Activated naive CD8-positive, alpha-beta T cell treated with anti-CD3 and anti-CD28 coated beads for 36 hours (primary cell): ENCODE results near the gene NUP42. TPM values are rescaled to one million over a fixed set of nuclear protein-coding genes. Genes with fewer than 3 reads are reported as not detected.
A peak's percentile ranks its signal among the peaks of the same experiment; 100 is the strongest.

Experiments
- DNase-seq: peaks from one replicate; pipeline ENCODE4 v3.0.0; 2021
- H3K27ac Mint-ChIP-seq: one replicate; pipeline ENCODE4 v1.8.0; 2022; ENCODE audit warnings: mild to moderate bottlenecking, moderate library complexity, mixed read lengths
- H3K27me3 Mint-ChIP-seq: one replicate; pipeline ENCODE4 v1.8.0; 2022; ENCODE audit warnings: mild to moderate bottlenecking, mixed read lengths
- H3K36me3 Mint-ChIP-seq: one replicate; pipeline ENCODE4 v1.8.0; 2021; ENCODE audit warnings: mild to moderate bottlenecking, mixed read lengths
- H3K4me1 Mint-ChIP-seq: one replicate; pipeline ENCODE4 v1.8.0; 2021; ENCODE audit warnings: mixed read lengths
- H3K4me3 Mint-ChIP-seq: one replicate; pipeline ENCODE4 v1.8.0; 2022; ENCODE audit warnings: mild to moderate bottlenecking, moderate library complexity, mixed read lengths
- H3K9me3 Mint-ChIP-seq: one replicate; pipeline ENCODE4 v1.8.0; 2022; ENCODE audit warnings: mixed read lengths
- total RNA-seq, 2 experiments: library from RNA; stranded (reverse); gene quantifications; one replicate each; pipeline ENCODE4 v1.2.3, GENCODE V29; 2021

NUP42 gene
- total RNA-seq, 2 experiments from 2014 or later = 43.2 to 48.2 TPM

DNA sequence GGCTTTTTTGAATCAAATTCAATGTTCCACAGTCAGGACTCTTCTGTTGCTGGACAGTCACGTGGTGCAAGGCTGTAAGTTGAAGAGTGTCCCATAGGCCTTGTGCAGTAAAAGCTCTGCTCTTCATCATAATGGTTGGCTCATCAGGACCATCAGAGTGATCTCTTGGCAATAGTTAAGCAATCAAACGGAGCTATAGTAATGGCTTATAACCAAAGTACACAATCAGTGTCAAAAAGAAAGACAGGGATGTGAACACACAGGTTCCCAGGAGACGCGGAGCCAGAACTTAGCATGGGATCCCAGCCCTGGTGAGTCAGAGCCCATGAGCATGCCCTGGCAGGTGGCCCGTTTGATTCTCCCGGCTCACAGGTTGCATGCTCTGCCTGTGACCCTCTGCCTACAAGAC is 54.0 kb downstream of the NUP42 start:
- Mint-ChIP-seq H3K27ac (no peak overlapping the region), H3K4me1 (peaks cover 3% of the 10 kb centered on the region), H3K36me3 (no peaks in the 10 kb centered on the region), H3K27me3 (no peaks in the 10 kb centered on the region), H3K4me3 (no peak overlapping the region), H3K9me3 (no peaks in the 10 kb centered on the region)
- no peak for DNase-seq

DNA sequence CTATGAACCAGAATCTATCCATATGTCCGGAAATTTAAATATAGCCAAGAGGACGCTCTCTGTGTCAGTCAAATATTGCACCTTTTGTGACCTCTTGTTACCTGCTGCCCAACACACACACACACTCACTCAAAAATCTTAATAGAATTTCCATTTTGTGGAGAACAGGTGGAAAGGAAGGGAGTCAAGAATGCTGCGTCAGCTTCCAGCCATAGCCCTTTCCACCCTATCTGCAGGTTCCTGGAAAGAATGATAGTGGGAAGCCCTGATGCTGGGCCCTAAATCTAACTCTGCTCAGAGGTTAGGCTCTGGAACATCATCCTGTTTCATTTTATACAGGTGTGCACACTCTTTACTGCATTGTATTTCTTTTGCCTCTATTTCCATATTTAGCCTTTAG is 55.2 kb downstream of the NUP42 start:
- H3K9me3 Mint-ChIP-seq = no peaks in the 10 kb centered on the region
- no peak overlapping the region for H3K4me3 Mint-ChIP-seq
- no peak for DNase-seq
- H3K4me1 Mint-ChIP-seq = peaks cover 3% of the 10 kb centered on the region
- H3K36me3 Mint-ChIP-seq = no peaks in the 10 kb centered on the region
- no peak overlapping the region for H3K27ac Mint-ChIP-seq
- no peaks in the 10 kb centered on the region for H3K27me3 Mint-ChIP-seq

DNA sequence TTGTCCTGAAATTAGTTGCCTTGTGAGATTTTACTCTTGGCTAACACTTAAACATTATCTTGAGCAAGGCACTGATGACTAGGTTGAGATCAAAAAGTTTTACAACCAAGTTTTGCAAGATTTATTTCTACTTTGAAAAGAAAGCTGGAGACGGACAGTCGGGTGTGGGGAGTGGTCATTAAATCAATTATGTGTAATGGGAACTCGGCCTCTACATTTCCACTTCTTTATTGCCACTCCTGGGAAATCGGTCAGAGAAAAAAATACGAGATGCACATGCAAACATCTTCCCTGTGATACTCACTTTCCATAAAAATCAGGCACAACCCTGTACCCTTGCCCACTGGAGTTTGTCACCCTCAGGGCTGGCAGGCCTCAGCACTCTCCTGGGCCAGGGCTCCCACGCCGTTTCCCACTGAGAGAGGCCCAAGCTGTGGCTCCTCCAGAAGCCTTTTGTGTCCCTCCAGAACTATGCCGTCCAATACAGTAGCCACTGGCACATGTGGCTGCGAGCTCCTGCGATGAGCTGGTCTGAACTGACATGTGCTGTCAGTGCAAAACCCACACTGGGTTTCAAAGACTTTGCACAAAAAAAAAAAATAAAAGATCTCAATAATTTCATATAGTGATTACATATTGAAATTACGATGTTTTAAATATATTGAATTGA is 57.3 kb downstream of the NUP42 start:
- H3K4me3 Mint-ChIP-seq = no peak overlapping the region
- no peaks in the 10 kb centered on the region for H3K36me3 Mint-ChIP-seq
- peaks cover 3% of the 10 kb centered on the region for H3K4me1 Mint-ChIP-seq
- H3K9me3 Mint-ChIP-seq = no peaks in the 10 kb centered on the region
- H3K27me3 Mint-ChIP-seq = peaks cover 9% of the 10 kb centered on the region
- no peak overlapping the region for H3K27ac Mint-ChIP-seq
- no peak for DNase-seq

DNA sequence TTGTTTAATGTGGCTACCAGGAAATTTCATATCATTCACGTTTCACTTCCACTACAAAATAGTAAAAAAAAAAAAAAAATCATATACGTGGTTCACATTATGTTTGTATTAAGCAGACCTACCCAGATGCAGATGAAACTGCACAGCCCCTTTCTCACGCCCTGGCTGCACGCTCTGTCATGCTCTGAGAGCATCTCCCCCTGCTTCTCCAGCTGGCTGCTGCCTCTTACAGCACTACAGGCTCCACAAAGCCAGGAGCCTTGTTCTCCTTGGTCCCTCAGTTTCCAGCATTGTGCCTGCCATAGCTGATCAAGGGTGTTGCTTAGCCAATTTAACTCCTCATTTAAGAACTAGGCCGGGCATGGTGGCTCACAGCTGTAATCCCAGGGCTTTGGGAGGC is 57.9 kb downstream of the NUP42 start:
- Mint-ChIP-seq H3K27ac (no peak overlapping the region), H3K27me3 (peaks cover 14% of the 10 kb centered on the region)

DNA sequence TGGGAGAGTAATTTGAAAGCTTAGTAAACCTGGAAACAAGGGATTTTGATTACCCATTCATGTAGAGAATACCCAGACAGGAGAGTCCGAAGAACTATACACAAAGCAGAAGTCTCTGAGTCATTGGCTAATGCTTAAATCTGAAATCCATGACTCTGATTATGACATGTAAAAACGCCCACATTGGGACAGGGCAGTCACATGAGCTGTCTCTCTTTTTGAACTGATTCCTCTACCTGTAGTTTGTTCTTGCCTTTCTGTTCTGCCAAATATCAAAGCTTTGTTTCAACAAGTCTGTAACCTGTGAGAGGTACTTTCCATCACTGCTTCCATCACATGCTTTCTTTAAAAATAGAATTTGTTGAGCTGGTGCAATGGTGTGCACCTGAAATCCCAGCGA is 60.5 kb downstream of the NUP42 start:
- Mint-ChIP-seq H3K27me3 (peaks cover 34% of the 10 kb centered on the region), H3K4me1 (no peaks in the 10 kb centered on the region), H3K27ac (no peak overlapping the region), H3K36me3 (no peaks in the 10 kb centered on the region), H3K9me3 (no peaks in the 10 kb centered on the region), H3K4me3 (no peak overlapping the region)
- DNase-seq = no peak

More for the DNA sequence above, 57.9 kb downstream of the NUP42 start:
- Mint-ChIP-seq H3K4me1 (peaks cover 1% of the 10 kb centered on the region), H3K36me3 (no peaks in the 10 kb centered on the region), H3K9me3 (no peaks in the 10 kb centered on the region), H3K4me3 (no peak overlapping the region)
- no peak for DNase-seq

DNA sequence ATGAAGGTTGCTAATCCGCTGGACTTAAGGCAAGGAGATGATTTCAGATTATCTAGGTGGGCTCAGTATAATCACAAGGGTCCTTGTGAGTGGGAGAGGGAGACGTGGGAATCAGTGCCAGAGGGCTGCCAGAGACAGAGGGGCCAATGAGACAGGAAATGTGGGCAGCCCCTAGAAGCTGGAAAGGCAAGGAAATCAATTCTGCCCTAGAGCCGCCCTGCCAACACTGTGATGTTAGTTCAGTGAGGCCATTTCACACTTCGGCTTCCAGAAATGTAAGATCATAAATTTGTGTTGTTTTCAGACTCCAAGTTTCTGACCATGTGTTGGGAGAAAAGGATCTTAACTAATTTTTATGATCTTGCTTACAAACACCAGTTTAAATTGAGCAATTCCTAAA is 61.1 kb downstream of the NUP42 start:
- H3K4me1 Mint-ChIP-seq = no peaks in the 10 kb centered on the region
- H3K36me3 Mint-ChIP-seq = no peaks in the 10 kb centered on the region
- no peak overlapping the region for H3K27ac Mint-ChIP-seq
- no peak overlapping the region for H3K4me3 Mint-ChIP-seq
- H3K27me3 Mint-ChIP-seq = peaks cover 41% of the 10 kb centered on the region
- DNase-seq = no peak
- H3K9me3 Mint-ChIP-seq = no peaks in the 10 kb centered on the region

DNA sequence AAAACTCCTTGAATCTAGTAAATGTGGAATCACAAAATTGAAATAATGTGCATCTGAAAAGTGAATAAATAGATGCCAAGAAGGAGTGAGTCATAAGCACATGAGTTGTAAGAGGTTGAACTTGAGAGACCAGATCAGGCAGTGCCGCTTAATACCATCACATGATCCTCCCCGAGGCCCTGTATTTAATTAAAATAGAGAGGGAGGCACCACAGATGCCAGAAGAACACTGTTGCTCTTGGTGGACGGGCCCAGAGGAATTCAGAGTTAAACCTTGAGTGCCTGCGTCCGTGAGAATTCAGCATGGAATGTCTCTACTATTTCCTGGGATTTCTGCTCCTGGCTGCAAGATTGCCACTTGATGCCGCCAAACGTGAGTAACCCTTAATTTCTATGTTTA is 64.7 kb downstream of the NUP42 start, which contains the start of gene GPNMB:
Gene GPNMB (plus strand): TSS at position 221 of the 400 bp plus-strand sequence. CDS start 83 bp downstream, at position 304.
- no peaks in the 10 kb centered on the region for H3K4me1 Mint-ChIP-seq
- H3K4me3 Mint-ChIP-seq = no peak within 1 kb of the TSS
- no peak for DNase-seq
- peaks cover 76% of the 10 kb centered on the region for H3K27me3 Mint-ChIP-seq
- no peak within 1 kb of the TSS for H3K27ac Mint-ChIP-seq
- H3K36me3 Mint-ChIP-seq = no peaks in the 10 kb centered on the region
- no peaks in the 10 kb centered on the region for H3K9me3 Mint-ChIP-seq

DNA sequence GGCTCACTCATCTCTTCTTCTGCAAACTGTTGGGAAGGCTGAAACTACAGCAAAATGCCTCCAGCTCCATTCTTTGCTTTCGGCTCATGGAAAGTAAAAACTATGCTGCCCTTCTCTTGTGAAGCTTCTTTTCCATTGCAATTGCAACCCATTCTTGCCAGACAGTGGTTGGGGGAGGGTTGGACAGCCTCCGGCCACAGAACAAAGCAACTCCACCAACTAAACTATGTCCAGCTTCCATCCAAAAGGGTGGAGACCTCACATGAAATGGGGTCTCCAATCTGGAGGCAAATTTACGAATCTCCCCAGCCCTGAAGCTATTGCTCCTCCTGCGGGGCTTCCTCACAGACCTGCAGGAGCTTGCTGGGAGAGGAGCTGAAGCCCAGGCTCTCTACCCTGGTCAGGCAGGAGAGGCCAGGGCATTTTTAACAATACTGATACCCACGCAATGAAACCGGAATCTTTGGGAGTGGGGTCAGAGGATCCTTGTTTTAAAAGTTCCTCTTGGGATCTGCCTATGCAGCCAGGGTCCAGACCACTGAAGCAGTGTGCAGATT is 65.3 kb downstream of the NUP42 start:
- H3K36me3 Mint-ChIP-seq = no peaks in the 10 kb centered on the region
- no peak overlapping the region for H3K27ac Mint-ChIP-seq
- H3K4me3 Mint-ChIP-seq = no peak overlapping the region
- no peak for DNase-seq
- H3K9me3 Mint-ChIP-seq = peaks cover 4% of the 10 kb centered on the region
- H3K27me3 Mint-ChIP-seq = peaks cover 82% of the 10 kb centered on the region
- no peaks in the 10 kb centered on the region for H3K4me1 Mint-ChIP-seq

DNA sequence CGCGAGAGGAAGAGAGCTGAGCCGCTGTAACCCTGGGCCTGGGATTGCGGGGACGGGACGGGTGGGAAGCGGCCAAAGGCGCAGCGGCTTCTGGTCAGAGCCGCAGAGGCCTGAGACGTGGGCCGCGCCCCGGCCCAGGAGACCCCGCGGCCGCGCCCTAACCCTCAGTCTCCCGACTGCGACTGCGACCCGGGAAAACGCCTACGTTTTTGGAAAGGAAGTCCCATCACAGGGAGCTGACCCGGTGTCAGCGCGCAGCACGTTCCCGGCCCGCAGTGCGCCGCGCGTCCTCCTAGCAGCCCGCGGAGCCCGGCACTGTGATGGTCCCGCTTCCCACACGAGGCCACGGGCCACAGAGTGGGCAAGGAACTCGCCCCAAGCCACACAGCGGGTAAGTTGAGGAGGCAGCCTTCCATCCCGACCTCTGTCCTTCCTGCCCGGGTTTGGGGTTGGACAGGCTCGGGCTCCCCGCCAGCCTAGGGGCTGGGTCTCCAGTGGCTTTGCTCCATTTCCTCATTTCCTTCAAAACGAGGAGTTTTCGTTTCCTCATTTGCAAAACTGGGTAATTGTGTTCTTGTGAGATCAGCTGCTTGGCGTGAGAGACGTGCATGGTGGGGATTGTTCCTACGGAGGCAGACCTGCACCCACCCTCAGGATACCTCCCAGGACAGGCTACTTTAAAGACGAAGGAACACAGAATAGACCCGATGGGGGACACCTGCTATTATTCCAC is 65.9 kb downstream of the NUP42 start:
- H3K27me3 Mint-ChIP-seq = peaks cover 83% of the 10 kb centered on the region
- H3K9me3 Mint-ChIP-seq = peaks cover 5% of the 10 kb centered on the region
- no peaks in the 10 kb centered on the region for H3K36me3 Mint-ChIP-seq
- DNase-seq = no peak
- no peak overlapping the region for H3K27ac Mint-ChIP-seq
- no peaks in the 10 kb centered on the region for H3K4me1 Mint-ChIP-seq
- peak overlapping the region; percentile 44 for H3K4me3 Mint-ChIP-seq

DNA sequence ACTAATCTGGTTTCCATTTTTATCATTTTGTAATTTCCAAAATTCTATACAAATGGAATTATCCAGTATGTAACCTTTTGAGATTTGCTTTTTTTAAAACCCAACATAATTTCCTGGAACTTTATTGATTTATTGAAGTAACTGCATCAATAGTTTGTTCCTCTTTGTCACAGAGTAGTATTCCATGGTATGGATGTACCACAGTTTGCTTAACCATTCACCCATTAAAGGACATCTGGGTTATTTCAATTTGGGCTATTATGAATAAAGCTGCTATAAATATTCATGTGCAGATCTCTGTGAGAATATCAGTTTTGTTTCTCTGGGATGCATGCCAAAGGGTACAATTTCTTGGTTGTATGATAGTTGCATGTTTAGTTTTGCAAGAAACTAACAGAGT is 67.6 kb downstream of the NUP42 start:
- no peaks in the 10 kb centered on the region for H3K4me1 Mint-ChIP-seq
- H3K27ac Mint-ChIP-seq = no peak overlapping the region
- H3K9me3 Mint-ChIP-seq = peaks cover 5% of the 10 kb centered on the region
- H3K27me3 Mint-ChIP-seq = peaks cover 79% of the 10 kb centered on the region
- no peaks in the 10 kb centered on the region for H3K36me3 Mint-ChIP-seq
- H3K4me3 Mint-ChIP-seq = no peak overlapping the region
- DNase-seq = no peak

Other genes starting within 250 kb of the NUP42 start
- gene HYCC1, start 167.9 kb upstream of the NUP42 start, total RNA-seq = 10 to 100 TPM; 24.8 to 27.9 TPM
- 10 to 100 TPM; 16.6 to 19.1 TPM for gene KLHL7, start 76.3 kb upstream of the NUP42 start, total RNA-seq
- gene GPNMB, start 64.7 kb downstream of the NUP42 start, total RNA-seq = 1 to 10 TPM; 1.8 to 1.9 TPM
- gene MALSU1, start 117.3 kb downstream of the NUP42 start, total RNA-seq = 100 to 1,000 TPM; 116 to 120 TPM